Skin epidermis (tissue), 12 donors: ENCODE results near the gene WNT3A.

Experiments
- H3K27ac ChIP-seq, 21 experiments: fragments of 200-600 bp; sonication (generic) in 11 of 21; one replicate each; pipeline ENCODE4 v1.5.0; 2020; ENCODE audit warnings: mild to moderate bottlenecking in 3 of 21, inconsistent platforms in 2 of 21, moderate library complexity in 2 of 21
- H3K4me3 ChIP-seq, 7 experiments: fragments of 200-600 bp; sonication (generic) in 2 of 7; one replicate each; pipeline ENCODE4 v1.5.0; 2020; ENCODE audit warnings: inconsistent platforms in 2 of 7, mild to moderate bottlenecking in 2 of 7, moderate library complexity in 1 of 7

Gene WNT3A

GRCh38 chr1:228064296-228064695 lies 57.5 kb downstream of the WNT3A start:
- Histone ChIP-seq H3K4me3 (no peak overlapping the region), H3K27ac (no peak overlapping the region)

GRCh38 chr1:228064741-228065542 lies 58.1 kb downstream of the WNT3A start:
- Histone ChIP-seq H3K27ac (no peak overlapping the region), H3K4me3 (no peak overlapping the region)

- H3K4me3 ChIP-seq: no peak overlapping the region
These were observed 58.9 kb downstream of the WNT3A start for GRCh38 chr1:228065543-228066347.

GRCh38 chr1:228066416-228066815 lies 59.6 kb downstream of the WNT3A start:
- H3K4me3 ChIP-seq: no peak overlapping the region
- no peak overlapping the region for H3K27ac ChIP-seq

More at GRCh38 chr1:228065543-228066347, 58.9 kb downstream of the WNT3A start:
- H3K27ac ChIP-seq: no peak overlapping the region

GRCh38 chr1:228066891-228067654 lies 60.3 kb downstream of the WNT3A start:
- no peak overlapping the region for H3K27ac ChIP-seq
- H3K4me3 ChIP-seq: no peak overlapping the region

GRCh38 chr1:228068359-228068758 lies 61.6 kb downstream of the WNT3A start:
- H3K27ac ChIP-seq: no peak overlapping the region
- no peak overlapping the region for H3K4me3 ChIP-seq

- H3K4me3 ChIP-seq: no peak overlapping the region
These were observed 63.4 kb downstream of the WNT3A start for GRCh38 chr1:228070173-228070572.

GRCh38 chr1:228070851-228071250 lies 64.1 kb downstream of the WNT3A start:
- no peak overlapping the region for H3K4me3 ChIP-seq
- no peak overlapping the region for H3K27ac ChIP-seq

More at GRCh38 chr1:228070173-228070572, 63.4 kb downstream of the WNT3A start:
- H3K27ac ChIP-seq: no peak overlapping the region

- H3K4me3 ChIP-seq: no peak overlapping the region
- no peak overlapping the region for H3K27ac ChIP-seq
These were observed 65.2 kb downstream of the WNT3A start for GRCh38 chr1:228071839-228072657.

- Histone ChIP-seq H3K4me3 (no peak overlapping the region), H3K27ac (no peak overlapping the region)
These were observed 65.9 kb downstream of the WNT3A start for GRCh38 chr1:228072658-228073043.

GRCh38 chr1:228073061-228073856 lies 66.5 kb downstream of the WNT3A start:
- H3K4me3 ChIP-seq: no peak overlapping the region
- no peak overlapping the region for H3K27ac ChIP-seq

GRCh38 chr1:228073857-228074545 lies 67.2 kb downstream of the WNT3A start:
- Histone ChIP-seq H3K4me3 (no peak overlapping the region), H3K27ac (no peak overlapping the region)

- Histone ChIP-seq H3K27ac (no peak overlapping the region), H3K4me3 (no peak overlapping the region)
These were observed 68.3 kb downstream of the WNT3A start for GRCh38 chr1:228074954-228075730.

- Histone ChIP-seq H3K4me3 (no peak overlapping the region), H3K27ac (no peak overlapping the region)
These were observed 69.0 kb downstream of the WNT3A start for GRCh38 chr1:228075801-228076271.

GRCh38 chr1:228076796-228077430 lies 70.1 kb downstream of the WNT3A start:
- Histone ChIP-seq H3K27ac (no peak overlapping the region), H3K4me3 (no peak overlapping the region)

- H3K27ac ChIP-seq: no peak overlapping the region
- no peak overlapping the region for H3K4me3 ChIP-seq
These were observed 71.0 kb downstream of the WNT3A start for GRCh38 chr1:228077565-228078330.
